ENCODE data around the gene ZC3H15.

The ZC3H15 gene

DNA sequence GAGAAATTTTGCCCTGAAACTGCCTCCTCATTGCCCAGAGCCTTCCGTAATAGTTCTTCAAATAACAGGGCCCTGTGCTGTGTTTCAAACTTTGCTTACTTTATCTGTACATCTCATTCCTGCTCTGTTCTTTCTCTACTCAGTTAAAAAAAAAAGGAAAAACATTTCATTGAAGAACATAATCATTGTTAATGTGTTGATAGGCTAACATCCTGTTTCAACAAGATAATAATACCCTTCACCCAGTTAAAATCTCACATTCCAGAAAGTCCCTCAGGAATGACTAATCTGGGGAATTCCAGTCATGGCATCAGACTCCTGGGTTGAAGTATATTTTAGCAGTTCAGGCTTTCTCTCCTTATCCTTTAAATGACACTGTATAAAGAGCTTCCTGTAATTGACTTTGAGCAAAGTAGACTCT is 58.2 kb downstream of the ZC3H15 start:
- ATAC-seq (no peak), DNase-seq (no peak)

DNA sequence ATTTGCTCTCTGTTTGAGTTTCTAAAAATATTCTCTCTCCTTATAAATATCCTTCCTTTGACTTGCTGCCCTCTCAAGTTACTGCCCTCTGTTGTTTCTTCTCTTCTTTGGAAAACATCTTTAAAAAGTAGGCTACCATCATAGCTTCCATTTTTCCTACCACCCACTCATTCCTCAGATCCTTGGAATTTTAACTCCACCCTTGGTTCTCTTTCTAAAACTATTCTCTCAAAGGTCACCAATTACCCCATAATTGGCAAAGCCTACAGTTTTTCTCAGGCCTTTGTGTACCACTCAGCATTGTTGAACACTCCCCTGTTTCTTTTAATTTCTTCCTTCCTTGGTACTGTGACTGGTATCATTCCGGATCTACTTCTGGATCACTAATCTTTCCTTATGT is 60.8 kb downstream of the ZC3H15 start:
- no peak for DNase-seq
- ATAC-seq, result no peak

DNA sequence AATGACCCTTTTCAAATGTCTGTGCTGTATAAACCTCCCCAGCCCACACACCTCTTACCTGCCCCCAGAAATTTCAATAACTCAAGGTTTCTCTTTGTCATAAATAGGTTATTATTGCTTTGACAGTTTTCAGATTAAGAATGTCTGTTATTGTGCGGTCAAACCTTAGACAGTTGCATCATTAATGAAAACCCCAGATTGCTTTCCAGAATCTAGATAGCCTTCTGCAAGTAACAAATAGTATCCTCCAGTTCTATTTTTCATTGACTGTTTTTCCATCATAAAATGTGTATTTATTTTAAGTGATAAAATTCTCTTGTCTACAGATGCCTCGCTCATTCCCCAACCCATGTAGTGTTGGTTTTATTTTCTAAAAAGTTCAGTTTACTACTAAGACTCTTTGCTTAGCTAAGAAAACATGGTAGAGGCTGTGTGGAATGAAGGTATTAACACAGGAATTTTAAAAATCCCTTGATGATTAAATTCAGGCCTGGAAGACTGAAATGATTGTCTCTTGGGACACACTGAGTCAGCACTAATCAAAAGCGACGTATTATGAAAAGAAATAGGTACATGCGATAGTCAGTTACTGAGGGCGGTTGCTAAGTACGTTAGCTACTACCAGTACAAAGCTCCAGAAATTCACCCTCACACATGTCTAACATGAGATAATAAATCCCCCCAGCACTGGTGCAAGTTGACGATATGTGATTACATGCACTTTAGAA is 65.4 kb downstream of the ZC3H15 start:
- DNase-seq, result no peak
- ATAC-seq, result no peak

- DNase-seq, result no peak
- no peak for ATAC-seq
Observed at GRCh38 chr2:186554429-186554828, 68.4 kb downstream of the ZC3H15 start.

- DNase-seq, result no peak
- ATAC-seq, result no peak
Observed at GRCh38 chr2:186554850-186555671, 69.0 kb downstream of the ZC3H15 start.

DNA sequence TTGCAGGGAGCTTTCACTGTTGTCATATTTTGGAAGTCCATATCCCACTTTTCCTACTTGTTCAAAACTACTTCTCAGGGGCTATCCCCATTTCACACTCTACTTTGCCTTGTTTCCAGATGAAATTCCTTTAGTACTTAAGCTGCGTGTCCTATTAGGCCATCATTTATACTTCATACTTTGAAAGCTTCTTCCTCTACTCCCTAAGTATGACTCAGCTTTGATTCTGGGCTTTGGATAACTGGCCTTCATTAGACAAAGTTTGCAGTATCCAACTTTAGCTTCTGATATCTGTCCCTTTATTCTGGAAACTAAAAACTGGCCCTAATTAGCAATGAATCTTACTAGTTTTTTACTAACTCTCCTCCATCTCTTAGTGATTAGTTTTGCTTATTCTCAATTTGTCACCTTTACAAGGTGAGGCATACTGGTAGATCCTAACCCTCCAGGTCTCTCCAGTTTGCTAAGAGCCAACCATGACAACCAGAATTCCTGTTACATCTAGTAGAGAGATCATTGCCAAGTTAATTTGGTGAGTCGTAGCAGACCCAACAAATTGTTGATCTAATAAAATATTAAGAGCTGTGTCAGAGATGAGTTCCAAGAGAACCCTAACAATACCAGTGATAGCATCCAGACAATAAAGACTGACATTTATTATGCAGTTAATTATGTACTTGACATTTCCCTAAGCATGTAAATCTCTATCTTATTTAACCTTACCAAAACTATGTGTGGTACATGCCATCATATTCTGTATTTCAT is 72.6 kb downstream of the ZC3H15 start:
- DNase-seq (no peak), ATAC-seq (no peak)
